SK-MEL-5 (cell line): ENCODE measurements around the gene MADD. TPM values are rescaled to one million over a fixed set of nuclear protein-coding genes. Genes with fewer than 3 reads are reported as not detected.

Experiments used
- DNase-seq: peaks from one replicate; pipeline ENCODE4 v3.0.0-alpha.2; 2016; ENCODE audit warnings: low read depth, low spot score
- in situ Hi-C: cut with HindIII; loops from 2 replicates; pipeline ENCODE4 v1.10.0; 2016; ENCODE audit warnings: low sequenced_read_pairs, high pct_unique_total_duplicates, low pct_unique_long_range_greater_than_20kb
- total RNA-seq: library from RNA; depleted of rRNA; stranded (reverse); fragments of >200 nt; shearing (Covaris generic); gene quantifications from 2 replicates; pipeline ENCODE4 v1.2.3, GENCODE V29; 2014

The MADD gene
- total RNA-seq, 1 experiment from 2014 or later, result 15.7 TPM

- in situ Hi-C loops, result no loop called here
- DNase-seq, result no peak
Measured at GRCh38 chr11:47357985-47358730, 88.2 kb downstream of the MADD start.

GRCh38 chr11:47358731-47359051 lies 88.8 kb downstream of the MADD start:
- DNase-seq, result no peak
- in situ Hi-C loops, result no loop called here

GRCh38 chr11:47359162-47359561 lies 89.2 kb downstream of the MADD start:
- in situ Hi-C loops, result no loop called here
- no peak for DNase-seq

DNA sequence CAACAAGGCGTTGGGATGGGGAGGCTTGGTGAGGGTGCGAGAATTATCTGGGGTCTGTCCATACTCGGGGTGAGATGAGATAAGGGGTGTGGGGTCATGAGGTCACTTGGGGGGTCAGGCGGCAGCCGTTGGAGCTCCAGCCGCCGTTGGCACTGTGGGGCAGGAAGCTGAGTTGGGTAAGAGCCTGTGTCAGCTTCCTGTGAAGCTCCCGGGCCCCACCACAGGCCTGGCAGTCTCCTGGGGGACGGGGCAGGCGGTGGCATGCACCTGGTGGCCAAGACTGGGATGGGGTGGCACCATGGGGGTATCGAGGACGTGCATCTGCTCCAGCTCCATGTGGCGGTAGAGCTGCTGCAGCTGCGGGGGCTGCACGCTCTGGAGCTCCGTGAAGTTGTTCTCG lies 89.7 kb downstream of the MADD start:
- no peak for DNase-seq
- in situ Hi-C loops, result no loop called here

DNA sequence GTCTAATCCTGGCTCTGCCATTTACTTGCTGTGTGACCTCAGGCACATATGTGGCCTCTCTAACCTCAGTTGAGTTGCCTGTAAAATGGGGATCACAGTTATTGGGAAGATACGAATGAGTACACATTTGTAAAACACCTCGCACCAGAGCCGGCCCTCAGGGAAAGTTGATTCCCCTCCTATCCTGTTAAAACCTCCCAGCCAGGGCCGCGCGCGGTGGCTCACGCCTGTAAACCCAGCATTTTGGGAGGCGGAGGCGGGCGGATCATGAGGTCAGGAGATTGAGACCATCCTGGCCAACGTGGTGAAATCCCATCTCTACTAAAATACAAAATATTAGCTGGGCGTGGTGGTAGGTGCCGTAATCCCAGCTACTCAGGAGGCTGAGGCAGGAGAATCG lies 90.4 kb downstream of the MADD start:
- DNase-seq, result no peak
- in situ Hi-C loops, result no loop called here

DNA sequence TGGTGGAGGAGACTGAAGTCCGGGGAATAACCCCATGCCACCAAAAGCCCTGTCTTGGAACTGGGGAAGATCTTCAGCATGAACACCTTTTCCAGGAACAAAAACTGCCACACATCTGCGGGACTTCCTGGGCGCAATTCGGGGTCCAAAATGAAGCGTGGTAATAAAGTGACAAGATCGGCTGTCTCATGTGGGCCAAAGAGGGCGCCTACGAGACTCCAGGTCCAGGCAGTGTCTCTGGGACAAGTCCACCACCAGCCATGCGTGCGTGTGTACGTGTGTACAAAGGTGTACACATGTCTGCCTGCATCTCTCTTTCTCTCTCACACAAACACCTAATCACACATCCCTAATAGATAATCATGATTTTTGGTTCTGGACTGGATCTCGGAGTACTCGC lies 91.5 kb downstream of the MADD start:
- DNase-seq, result no peak
- in situ Hi-C loops, result no loop called here

- in situ Hi-C loops, result no loop called here
- no peak for DNase-seq
Measured at GRCh38 chr11:47366020-47366490, 96.1 kb downstream of the MADD start.

- in situ Hi-C loops, result no loop called here
- DNase-seq, result no peak
Measured at GRCh38 chr11:47369676-47370075, 99.7 kb downstream of the MADD start.

- in situ Hi-C loops, result no loop called here
- DNase-seq, result no peak
Measured at GRCh38 chr11:47372422-47372821, 102.5 kb downstream of the MADD start.

DNA sequence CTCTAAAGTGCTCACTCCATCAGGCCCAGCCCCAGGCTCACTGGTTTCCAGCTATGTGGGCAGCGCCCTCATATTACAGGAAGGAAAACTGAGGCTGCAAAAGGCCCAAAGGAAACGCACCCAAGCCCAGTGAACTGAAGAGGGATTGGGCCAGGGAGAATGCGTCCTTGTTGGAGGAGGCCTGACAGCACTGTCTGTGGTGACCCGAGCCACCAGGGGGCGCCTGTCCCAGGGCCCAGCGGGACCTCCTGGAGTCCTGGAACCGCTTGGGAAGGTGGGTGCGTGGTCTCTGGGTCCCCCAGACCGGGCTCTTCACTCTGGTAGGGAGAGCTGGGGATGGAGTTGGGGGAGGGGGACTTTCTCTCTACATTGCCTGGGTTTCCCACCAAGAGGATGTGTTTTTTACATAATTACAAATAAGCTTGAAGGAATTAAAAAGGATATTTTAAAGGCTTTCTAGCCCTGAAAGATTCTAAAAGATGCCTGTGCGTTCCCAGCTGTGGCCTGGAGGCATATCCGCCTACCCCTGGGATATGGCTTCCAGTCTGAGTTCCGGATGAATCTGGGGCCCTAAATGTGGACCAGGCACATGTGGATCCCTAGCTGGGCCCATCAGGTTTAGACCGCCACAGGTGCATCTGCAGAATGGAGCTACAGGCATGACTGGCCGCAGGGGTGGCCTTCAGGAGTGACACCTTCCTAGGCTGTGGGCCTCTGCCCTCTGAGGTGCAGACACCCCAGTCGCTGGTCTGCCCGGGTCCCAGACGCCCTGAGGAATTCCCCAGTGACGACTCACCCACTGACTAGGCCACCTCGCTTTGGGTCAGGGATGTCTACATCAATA lies 104.2 kb downstream of the MADD start:
- peak; percentile 80 for DNase-seq
- in situ Hi-C loops, result no loop called here

DNA sequence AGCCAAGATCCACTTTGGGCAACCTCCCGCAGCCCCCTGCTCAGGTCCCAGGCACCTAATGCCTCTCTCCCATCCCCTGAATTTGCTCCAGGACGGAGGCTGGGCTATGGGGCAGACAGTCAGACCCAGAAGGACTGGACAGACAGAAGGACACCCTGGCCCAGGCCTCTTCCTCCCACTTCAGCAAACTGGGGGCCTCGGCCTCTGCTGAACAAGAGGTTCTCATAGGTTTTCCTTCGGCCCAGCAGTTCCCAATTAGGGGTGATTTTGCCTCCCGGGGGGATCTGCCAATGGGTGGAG lies 104.7 kb downstream of the MADD start:
- DNase-seq, result no peak
- in situ Hi-C loops, result no loop called here

DNA sequence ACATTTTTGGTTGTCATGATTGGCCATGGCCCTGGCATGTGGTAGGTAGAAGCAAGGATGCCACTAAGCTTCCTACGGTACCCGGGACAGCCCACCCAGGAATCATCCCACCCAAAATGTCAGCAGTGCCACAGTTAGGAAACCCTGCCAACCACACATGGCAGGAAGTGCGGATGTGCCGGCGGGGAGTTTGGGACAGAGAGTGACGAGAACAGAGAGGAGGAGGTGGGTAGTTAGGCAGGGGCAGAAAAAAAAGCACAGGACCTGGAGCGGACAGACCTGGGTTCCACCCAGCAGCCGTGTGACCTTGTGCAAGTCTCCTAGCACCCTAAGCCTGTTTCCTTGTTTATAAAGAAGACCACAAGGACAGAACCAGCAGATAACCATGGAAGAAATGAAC lies 105.1 kb downstream of the MADD start:
- no peak for DNase-seq
- in situ Hi-C loops, result no loop called here

DNA sequence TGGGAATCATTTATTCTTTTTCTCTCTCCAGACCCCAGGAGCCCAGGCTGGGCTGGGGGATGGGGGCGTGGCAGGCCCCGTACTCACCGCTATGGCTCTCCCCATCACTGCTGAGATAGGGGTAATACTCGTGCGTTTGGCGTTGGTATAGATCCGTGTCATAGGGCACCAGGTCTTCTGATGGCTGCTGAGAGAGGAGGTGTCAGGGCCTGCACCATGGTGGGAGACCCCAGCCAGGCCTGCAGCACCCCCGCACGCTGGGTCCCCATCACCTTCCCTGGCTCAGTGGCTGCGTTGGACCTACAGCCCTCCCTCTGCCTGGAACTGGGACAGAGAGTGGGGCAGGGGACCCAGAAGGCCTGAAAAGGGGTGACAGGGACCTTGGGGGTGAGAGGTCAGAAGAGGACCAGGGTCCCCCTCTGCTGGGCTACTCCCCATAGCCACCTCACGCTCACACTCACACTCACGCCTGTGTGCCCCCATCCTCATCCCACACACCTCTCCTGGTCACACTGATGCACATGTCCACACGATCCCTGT lies 105.7 kb downstream of the MADD start:
- DNase-seq, result no peak
- in situ Hi-C loops, result no loop called here

- no peak for DNase-seq
- in situ Hi-C loops, result no loop called here
Measured at GRCh38 chr11:47376107-47376524, 106.2 kb downstream of the MADD start.

GRCh38 chr11:47376525-47377371 lies 106.8 kb downstream of the MADD start:
- in situ Hi-C loops, result no loop called here
- no peak for DNase-seq

DNA sequence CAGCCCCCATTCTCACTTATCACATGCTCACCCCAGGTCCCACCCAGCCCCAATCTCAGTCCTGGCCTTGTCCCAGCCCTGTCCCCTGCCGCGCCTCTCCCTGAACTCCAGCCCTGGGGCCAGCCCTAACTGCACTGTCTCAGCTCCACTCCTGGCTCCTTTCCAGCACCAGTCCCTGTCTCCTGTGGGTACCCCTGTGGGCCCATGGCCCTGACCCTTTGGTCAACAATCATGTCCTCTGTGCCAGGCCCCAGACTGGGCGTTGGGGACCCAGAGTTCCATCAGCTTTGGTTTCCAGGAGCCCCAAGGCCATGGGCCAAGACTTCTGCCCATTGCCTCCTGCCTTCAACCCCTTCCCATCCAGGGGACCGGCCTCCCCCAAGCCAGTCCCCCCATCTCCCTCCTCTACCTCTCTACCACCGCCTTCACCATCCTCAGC lies 107.7 kb downstream of the MADD start:
- in situ Hi-C loops, result no loop called here
- DNase-seq, result no peak

- in situ Hi-C loops, result no loop called here
- DNase-seq, result no peak
Measured at GRCh38 chr11:47378010-47378835, 108.3 kb downstream of the MADD start, which contains the start of gene SPI1. SPI1 (minus strand) TSS chr11:47378547; CDS start chr11:47378353, 194 bp downstream.
